ENCODE results near the gene NAT8L.
"Not testable (repeated sequence)": the region's sequence is repeated elsewhere in the genome, so short reads cannot be mapped to it uniquely, and the experiment has no call there.

The NAT8L gene, protein sequence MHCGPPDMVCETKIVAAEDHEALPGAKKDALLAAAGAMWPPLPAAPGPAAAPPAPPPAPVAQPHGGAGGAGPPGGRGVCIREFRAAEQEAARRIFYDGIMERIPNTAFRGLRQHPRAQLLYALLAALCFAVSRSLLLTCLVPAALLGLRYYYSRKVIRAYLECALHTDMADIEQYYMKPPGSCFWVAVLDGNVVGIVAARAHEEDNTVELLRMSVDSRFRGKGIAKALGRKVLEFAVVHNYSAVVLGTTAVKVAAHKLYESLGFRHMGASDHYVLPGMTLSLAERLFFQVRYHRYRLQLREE

DNA sequence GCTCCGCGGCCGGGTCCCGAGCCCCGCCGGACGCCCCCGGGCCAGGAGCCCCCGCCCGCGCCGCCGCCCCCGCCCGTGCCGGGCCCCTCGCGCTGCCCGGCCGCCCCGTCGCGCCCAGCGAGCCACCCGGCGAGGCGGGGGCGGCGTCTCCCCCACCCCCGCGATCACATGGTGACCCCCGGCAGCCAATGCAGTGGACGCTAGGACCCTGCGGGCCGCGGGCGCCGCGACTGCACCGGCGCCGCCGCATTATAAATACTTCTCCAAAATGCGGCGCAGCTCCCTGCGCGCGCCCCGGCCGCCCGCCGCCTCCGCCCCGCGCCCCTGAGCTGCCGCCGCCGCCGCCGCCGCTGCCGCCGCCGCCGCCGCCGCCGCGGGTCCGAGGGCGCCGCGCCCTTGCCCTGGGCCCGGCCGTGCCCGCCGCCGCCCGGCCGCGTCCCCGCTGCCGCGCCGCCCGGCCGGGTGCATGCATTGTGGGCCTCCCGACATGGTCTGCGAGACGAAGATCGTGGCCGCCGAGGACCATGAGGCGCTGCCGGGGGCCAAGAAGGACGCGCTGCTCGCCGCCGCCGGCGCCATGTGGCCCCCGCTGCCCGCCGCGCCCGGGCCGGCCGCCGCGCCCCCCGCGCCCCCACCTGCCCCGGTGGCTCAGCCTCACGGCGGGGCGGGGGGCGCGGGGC is at the start of gene NAT8L:
Gene NAT8L, plus strand, starts transcription at position 282 of the 680 bp plus-strand sequence. Its CDS starts 185 bp downstream, at position 467.
- DNase-seq (ENCODE audit: low spot score) = peak; percentile 60

DNA sequence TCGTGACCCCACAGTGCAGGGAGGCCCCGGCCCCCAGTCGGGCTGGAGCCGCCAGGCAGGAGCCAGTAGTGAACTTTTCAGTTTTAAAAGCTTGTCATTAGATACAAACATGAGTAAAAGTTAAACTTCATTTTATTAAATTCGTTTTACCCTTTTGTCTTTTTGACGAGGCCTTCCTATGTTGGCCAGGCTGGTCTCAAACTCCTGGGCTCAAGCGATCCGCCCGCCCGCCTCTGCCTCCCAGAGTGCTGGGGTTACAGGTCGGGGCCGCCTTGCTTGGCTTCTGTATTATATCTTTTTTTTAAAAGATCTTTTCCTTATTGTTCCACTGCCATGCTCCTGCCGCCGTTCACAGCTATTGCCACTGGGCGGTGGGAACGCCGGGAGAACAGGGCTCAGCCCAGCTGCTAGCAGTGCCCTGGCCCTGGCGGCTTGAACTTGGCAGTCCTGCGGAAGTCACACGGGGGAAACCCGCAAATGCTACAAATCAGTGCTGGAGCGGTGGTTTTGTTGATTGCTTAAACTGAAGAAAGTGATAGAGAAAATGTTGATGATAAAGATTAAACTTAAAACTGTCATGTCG is 49.4 kb upstream of the NAT8L start:
- peak; percentile 78 for DNase-seq (ENCODE audit: low spot score)

DNA sequence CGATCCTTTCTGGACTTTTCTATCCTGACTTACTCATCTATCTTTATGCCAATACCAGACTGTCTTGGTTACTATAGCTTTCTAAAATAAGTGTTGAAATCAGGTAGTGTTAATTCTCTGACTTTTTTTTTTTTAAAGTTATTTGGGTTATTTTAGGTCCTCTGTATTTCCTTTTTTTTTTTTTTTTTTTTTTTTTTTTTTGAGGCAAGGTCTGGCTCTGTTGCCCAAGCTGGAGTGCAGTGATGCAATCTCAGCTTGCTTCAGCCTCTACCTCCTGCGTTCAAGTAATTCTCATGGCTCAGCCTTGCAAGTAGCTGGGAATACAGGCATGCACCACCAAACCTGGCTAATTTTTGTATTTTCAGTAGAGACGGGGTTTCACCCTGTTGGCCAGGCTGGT is 47.5 kb upstream of the NAT8L start:
- DNase-seq (ENCODE audit: low spot score) = no peak

DNA sequence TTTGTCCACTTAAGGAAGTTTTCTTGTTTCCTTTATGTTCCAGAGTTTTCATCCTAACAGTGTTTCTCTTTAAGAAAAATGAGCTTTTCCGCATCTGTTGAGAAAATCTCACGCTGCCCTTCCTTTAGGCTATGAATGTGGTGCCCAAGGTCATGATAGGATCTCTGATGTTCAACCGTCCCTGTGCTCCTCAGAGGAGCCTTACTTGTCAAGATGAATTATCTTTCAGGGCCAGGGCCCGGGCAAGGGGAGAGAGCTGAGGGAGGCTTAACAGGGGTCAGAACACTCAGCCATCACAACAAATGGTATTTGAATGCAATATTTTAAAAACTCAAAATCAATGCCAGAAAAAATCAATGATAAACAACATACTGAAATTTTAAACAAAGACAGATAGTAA is 44.1 kb upstream of the NAT8L start:
- DNase-seq (ENCODE audit: low spot score) = no peak

DNA sequence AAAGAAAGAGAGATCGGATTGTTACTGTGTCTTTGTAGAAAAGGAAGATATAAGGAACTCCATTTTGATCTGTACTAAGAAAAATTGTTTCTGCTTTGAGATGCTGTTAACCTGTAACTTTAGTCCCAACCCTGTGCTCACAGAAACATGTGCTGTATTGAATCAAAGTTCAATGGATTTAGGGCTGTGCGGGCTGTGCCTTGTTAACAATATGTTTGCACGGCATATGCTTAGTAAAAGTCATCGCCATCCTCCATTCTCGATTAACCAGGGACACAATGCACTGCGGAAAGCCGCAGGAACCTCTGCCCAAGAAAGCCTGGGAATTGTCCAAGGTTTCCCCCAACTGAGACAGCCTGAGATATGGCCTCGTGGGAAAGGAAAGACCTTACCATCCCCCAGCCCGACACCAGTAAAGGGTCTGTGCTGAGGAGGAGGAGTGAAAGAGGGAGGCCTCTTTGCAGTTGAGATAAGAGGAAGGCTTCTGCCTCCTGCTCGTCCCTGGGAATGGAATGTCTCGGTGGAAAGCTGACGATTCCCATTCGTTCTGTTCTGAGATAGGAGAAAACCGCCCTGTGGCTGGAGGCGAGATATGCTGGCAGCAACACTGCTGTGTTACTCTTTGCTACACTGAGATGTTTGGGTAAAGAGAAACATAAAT is 37.6 kb upstream of the NAT8L start:
- not testable (repeated sequence) for DNase-seq (ENCODE audit: low spot score)

DNA sequence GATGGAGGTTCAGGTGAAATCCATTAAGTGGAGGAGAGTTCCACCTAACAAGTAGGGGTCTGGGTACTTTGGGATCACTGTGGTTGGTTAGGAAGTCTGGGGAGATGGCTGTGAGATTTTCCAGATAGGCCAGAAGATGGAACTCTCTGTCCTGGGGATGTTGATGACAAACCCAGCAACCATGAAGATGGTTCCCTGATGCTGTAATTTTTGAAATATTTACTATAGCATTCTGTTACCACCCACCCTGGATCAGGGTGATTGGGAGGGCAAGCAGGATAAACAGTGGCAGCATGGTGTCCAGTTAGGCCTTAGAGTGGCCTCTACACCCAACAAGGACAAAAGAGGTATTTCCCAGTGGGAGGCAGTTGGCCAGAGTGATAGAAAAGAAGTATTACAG is 34.4 kb upstream of the NAT8L start:
- DNase-seq (ENCODE audit: low spot score) = no peak

DNA sequence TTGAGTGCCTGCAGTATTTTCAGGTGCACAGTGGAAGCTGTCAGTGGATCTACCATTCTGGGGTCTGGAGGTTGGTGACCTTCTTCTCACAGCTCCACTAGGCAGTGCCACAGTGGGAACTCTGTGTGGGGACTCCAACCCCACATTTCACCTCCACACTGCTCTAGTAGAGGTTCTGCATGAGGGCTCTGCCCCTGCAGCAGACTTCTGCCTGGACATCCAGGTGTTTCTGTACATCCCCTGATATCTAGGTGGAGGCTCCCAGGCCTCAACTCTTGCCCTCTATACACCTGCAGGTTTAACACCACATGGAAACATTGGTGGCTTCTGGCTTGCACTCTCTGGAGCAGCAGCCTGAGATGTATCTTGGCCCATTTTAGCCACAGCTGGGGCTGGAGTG is 33.3 kb upstream of the NAT8L start:
- DNase-seq (ENCODE audit: low spot score) = no peak

DNA sequence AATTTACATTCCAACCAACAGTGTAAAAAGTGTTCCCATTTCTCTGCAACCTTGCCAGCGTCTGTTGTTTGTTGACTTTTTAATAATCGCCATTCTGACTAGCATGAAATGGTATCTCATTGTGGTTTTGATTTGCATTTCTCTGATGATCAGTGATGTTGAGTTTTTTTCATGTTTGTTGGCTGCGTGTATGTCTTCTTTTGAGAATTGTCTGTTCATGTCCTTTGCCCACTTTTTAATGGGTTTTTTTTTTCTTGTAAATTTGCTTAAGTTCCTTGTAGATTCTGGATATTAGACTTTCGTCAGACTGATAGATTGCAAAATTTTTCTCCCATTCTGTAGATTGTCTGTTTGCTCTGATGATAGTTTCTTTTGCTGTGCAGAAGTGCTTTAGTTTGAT is 32.0 kb upstream of the NAT8L start:
- DNase-seq (ENCODE audit: low spot score) = not testable (repeated sequence)

DNA sequence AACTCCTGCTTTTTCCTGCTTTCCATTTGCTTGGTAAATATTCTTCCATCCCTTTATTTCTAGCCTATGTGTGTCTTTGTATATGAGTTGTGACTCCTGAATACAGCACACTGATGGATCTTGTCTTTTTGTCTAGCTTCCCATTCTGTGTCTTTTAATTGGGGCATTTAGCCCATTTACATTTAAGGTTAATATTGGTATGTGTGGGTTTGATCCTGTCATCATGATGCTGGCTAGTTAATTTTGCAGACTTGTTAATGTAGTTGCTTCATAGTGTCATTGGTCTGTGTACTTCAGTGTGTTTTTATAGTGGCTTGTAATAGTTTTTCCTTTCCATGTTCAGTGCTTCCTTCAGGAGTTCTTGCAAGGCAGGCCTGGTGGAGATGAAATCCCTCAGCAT is 28.0 kb upstream of the NAT8L start:
- DNase-seq (ENCODE audit: low spot score) = not testable (repeated sequence)

DNA sequence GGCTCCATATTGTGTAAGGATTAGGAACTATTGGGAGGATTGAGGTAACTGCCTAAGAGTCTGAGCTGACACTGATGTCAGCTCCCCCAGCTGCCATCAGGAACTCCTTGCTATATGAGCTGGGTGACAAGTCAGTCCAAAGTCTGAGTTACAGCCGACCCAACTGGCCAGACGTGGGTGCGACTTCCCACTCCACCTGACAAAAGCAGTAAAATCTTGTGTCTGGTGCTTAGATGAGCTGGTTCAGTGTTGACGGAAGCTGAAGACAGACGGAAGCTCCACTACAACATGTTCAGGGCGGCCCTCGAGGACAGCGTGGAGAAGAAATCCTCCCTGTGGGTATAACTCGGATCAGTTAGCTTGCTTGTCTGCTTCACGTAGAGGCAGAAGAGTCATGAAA is 22.8 kb upstream of the NAT8L start:
- DNase-seq (ENCODE audit: low spot score) = no peak

DNA sequence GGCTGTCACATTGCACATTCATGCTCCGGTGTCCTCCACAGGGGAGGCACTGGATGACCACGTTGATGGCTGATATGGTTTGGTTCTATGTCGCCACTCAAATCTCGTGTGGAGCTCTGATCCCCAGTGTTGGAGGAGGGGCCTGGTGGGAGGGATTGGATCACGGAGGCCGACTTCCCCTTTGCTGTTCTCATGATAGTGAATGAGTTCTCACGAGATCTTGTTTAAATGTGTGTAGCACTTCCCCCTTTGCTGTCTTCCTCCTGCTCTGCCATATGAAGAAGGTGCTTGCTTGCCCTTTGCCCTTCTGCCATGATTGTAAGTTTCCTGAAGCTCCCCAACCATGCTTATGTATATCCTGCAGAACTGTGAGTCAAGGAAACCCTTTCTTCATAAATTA is 22.3 kb upstream of the NAT8L start:
- no peak for DNase-seq (ENCODE audit: low spot score)

DNA sequence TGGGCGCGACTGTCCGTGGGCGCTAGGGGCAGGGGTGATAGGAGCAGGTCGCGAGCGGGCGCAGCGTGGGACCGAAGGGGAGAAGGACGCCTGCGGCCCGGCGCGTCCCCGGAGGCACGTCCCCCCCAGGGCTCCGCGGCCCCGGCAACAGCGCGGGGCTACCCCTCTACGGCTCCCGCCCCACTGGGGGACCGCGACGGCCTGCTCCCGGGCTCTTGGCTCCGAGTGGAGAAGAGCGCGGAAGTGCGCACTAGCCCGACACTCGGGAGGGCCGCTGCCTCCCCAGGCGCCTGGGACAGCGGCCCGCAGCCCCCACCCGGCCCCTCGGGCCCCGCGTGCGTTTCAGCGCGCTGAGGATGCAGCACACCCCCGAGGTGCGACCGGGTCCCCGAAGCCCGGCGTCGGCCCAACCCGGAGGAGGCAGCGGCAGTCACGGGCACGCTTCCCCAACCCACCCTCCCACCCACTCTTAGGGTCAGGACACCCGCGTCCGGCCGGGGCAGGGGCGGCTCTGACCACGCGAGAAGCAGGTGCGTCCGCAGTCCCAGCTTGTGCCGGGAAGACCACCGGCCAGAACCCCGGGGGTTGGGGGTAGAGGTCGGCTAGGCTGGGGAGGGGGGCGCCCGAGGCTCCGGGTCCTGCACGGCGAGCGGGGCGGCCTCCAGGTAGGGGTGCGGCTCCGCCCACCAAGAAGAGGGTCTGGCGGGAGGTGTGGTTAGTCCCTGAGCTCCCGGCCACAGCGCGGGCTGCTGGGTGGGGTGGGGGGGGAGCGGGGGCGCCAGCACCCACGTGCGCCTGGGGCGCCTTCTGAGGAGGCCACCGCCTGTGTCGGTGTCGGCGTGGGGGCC is 18.5 kb upstream of the NAT8L start:
- DNase-seq (ENCODE audit: low spot score) = no peak

DNA sequence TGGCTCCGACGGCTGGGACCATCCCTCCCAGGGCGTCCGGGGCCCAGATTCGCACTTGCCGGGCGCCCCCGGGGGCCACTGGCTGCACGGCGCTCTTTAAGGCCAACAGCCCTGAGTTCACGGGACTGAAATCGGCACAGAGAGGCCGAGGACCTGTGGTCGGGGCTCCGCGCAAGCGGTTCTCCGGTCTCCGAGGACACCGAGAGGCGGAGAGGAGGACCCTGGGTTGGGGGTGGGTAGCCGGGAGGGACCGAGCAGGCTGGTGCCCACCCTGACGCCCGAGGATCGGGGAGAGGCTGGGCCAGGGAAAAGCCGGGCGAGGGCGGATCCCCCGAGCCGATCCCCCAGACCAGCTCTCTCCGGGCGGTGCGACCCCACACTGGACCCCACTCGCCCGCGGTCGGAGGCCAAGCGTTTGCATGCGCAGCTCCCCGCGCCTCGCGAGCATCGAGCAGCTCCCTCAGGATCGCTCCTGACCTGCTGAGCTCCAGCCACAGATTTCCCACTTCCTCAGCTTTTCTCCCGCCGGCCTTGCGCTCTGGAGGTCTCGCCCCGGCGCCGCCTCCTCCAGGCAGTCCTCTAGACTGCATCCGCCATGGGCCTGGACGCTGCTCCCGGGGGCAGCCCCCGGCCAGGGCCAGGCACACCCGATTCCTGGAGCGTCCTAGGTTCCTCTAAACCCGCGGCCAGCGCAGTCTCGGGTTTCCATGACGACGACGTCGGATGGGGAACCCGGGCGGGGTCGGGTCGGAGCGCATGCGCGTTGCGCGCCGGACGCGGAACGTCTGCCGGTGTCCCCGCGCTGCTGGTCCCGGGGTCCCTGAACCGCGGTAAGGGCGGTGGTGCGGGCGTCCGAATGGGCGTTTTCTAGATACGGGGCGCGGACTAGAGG is 17.6 kb upstream of the NAT8L start:
- DNase-seq (ENCODE audit: low spot score) = peak; percentile 86

DNA sequence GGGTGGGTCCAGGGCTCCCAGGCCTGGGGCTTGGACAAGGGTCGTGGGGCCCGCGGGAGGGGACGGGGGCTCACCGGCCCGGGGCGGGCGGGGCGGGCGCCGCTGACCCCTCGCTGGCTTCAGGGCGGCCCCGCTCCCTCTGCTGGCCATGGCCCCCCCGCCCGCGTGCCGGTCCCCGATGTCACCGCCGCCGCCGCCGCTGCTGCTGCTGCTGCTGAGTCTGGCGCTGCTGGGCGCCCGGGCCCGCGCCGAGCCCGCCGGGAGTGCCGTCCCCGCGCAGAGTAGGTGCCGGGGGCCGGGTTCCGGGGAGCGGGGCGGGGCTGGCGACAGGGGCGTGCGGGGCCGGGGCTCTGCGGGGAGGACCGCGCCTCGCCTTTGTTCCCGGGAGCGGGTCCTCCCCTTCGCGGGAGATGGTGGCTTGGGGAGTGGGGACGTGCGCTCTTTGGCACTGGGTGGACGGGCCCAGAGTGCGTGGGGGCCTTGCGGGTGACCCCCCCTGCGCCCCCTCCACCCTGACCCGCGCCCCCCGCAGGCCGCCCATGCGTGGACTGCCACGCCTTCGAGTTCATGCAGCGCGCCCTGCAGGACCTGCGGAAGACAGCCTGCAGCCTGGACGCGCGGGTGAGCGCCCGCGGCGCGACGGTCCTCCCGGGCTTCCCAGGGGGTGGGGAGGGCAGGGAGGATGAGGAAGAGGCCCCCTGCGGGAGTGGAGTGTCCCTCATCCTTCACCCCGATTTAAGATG is 16.8 kb upstream of the NAT8L start:
- peak; percentile 20 for DNase-seq (ENCODE audit: low spot score)

DNA sequence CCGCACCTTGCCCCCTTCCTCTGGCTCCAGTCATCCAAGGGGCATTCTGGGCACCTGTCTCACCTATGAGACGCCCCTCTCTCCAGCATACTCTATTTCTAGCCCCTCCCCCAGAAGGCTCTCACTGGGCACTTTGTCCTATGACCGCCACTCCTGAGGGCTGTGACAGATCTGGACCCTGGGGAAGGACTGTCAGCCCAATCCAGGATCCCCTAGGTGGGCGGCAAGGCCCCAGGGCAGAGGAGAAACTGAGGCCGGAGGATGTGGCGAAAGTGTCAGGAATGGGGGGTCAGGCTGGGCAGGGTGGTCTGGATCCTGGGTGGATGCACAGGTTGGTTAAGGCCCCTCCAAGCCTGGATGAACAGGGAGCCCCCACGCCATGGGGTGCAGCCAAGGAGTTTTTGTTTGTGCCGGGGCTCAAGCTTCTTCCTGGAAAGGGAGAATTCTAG is 16.2 kb upstream of the NAT8L start:
- no peak for DNase-seq (ENCODE audit: low spot score)

DNA sequence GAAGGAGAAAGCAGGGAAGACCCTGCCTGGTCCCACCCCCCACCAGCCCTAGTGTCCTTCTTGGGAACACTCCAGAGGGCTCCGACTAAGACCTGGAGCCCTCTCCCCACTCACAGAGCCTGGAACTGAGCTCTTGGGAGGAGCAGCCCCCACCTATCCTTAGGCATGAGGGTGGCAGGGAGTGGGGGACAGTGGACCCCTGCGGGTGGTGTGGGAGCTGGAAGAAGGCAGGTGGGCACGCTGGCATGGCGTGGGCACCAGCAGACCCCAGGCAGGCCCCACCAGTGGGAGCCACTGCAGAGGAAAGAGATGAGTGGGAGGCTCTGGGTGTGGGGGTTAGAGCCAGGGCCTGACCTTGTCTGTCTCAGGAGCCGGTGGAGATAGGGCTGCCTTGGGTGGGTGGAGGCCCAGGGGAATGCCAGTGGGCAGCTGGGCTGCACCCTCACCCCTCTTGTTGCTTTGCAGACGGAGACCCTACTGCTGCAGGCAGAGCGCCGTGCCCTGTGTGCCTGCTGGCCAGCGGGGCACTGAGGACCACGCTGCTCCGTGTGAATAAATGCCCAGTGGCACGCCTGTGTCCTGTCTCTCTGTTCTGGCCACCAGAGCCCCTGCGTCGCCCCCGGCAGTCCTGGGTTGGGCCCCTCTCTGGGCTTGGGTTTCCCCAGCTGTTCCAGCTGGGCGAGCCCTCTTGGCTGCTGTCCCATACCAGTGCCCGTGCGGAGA is 15.6 kb upstream of the NAT8L start:
- no peak for DNase-seq (ENCODE audit: low spot score)

DNA sequence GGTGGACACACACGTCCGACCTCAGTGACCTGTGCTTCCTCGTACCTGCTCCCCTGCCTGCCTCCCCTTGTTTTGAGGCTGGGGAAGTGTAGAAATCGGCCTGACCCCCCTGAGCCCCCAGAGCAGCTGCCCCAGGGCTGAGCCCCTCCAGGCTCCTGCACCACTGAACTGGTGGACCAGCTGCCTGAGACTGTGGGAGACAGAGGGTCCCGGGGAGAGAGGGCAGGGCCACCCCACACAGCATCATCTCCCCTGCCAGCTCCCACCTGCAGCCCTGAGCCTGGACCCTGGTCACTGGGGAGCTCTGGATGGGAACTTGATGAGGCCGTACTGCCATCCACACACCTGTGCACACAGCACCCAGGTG is 15.0 kb upstream of the NAT8L start:
- DNase-seq (ENCODE audit: low spot score) = no peak

DNA sequence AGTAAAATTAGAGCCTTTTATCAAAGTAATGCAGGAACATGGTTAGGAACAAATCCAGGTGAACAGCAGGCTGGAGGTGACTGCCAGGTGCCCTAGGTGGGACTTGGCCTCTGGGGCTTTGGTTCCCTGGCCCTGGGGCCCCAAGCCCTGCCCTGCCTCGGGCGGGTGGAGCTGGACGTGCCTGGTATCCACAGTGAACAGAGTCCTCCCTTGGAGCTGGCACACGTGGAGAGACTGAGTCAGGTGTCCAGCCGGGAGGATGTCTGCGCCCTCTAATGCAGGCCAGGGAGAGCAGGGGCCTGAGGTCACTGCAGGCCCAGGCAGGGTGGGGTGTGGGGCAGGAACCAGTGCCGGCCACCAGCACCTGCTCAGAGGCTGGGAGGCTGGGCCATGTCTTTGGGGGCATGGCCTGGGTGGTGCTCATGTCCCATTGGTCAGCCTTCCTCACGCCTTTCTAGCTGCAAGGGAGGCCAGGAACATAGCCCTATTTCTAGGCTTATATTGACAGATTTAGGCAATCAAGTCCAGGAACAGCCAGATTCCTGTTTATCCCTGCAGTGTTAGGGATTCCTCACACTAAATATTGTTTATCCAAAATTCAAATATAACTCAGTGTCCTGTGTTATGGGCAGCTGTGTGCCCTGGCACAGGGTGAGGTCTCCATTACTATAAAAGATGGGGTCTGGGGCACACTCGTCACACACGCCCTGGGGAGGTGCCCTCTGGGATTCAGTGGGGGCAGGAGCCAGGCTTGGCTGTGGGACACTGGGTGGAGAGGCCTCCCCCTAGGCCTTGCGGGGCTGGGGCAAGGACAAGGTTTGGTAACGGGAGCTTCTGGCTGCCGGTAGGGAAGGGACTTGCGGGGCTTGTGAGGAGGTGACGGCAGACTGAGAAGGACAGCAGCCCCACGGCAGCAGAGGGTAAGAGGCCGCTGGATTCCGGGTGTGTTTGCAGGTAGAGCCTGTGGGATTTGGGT is 14.3 kb upstream of the NAT8L start:
- no peak for DNase-seq (ENCODE audit: low spot score)
